HG02884 (cell line): ENCODE results near the gene ROBO4.

Experiments
- ATAC-seq: cut with Tn5 transposase; IDR thresholded peaks from one replicate; pipeline ENCODE4 v1.9.1; 2021; ENCODE audit warnings: mild to moderate bottlenecking, moderate library complexity; ENCODE audit not compliant: unreplicated experiment

The ROBO4 gene

DNA sequence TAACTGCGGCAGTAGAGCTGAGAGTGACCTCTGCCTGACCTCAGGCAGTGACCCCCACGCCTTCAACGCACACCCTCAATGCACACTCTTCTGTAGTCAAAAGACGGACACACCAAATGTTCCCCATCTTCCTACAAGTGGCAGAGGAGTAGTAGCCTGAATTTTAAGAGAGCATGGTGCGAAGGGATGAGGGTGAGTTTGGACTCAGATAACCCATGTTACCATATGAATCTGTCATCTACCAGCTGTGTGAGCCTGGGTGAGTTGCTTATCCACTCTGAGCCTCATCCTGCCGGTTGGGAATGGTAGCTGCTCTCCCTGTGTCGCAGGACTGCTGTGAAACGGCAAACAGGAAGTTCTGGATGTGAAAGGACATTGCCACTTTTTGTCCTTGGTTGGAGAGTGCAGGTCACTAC lies 53.0 kb downstream of the ROBO4 start:
- no peak for ATAC-seq

DNA sequence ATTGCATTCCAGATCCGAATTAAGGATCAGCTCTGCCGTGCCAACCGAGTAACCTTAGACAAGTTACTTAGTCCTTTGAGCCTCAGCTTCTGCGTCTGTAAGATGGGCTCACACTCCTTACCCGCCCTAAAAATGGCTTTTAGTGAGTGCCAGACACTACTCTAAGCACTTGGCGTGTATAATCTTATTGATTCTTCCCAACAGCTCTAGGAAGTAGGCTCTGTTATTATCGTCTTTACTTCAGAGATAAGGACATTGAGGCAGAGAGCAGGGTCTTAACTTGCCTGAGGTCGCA lies 54.1 kb downstream of the ROBO4 start:
- no peak for ATAC-seq

- no peak for ATAC-seq
Measured at GRCh38 chr11:124842305-124842704, 55.4 kb downstream of the ROBO4 start.

DNA sequence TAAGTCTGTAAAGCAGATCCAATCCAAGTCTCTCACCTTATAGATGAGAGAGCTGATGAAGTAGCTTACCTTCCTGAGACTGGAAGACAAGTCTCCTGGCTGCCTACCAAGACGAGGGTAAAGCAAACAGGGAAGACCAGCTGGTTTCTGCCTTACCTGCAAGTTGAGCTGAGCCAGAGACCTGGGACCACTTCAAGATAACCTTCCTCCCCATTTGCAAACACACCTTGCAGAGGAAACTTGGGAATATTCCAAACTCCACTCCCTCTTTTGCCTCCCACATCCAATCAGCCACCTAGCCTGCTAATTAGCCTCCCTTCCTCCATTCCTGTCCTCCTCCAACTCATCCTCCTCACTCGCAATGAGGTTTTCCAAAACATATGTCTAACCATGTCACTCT lies 55.8 kb downstream of the ROBO4 start:
- ATAC-seq: no peak

GRCh38 chr11:124841201-124841600 lies 56.5 kb downstream of the ROBO4 start:
- ATAC-seq: no peak

DNA sequence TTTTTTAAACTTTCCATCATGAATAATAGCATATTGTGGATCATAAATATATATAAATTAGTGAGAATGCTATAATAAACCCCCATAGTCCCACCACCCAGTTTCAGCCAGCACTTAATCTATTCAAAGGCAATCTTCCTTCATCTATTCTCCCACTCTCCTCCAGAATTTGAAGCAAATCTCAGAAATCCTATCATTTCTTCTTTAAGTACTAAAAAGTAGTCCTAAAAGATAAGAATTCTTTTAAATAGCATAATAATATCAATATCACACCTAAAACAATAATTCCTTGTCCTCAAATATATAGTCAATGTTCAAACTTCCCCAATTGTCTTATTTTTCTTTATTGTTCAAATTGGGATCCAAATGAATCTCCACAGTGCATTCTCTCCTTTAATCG lies 57.0 kb downstream of the ROBO4 start:
- ATAC-seq: no peak

DNA sequence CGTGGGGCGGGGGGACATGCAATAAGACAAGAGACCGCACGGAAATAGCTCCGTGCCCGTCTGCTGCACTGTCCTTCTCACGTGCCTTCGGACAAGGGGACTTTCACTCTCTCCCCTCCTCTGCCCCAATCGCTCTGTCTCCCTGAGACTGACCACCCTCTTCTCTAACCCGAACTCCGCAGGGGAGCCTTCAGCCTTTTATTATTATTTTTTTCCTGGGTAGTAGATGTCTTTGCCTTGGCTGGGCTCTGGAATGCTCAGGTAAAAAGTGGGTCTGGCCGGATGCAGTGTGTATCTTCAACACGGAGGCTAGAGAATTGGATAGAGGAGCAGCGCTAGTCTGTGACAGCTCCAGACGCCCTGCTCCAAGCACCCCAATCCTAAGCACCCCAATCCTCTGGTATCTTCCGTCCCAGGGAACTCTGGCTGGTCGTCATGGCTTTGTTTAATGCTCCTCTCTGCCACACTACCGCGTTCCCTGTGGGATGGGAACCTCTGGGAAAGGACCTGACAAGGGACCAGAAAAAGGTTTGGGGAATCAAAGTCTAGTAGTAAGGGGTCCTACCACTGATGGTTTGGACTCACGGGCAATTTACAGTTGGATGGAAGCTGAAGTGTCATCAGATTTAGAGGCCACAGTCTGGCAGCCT lies 57.6 kb downstream of the ROBO4 start:
- ATAC-seq: no peak

- ATAC-seq: no peak
Measured at GRCh38 chr11:124839128-124839971, 58.3 kb downstream of the ROBO4 start.

DNA sequence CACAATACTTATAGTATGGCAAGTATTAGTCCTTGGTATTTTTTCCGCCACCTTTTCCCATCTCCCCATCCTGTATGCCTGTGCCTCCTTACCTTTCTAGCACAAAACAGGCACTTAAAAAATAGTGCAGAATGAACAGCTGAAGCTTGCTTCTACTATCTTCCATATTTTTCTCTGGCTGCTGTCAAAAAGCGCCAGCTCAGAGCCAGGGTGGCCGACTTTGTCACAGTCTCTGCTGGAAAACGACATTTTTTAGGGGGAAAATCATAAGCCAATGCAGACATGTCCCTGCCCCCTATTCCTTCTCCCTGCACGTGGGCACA lies 58.9 kb downstream of the ROBO4 start:
- ATAC-seq: no peak

DNA sequence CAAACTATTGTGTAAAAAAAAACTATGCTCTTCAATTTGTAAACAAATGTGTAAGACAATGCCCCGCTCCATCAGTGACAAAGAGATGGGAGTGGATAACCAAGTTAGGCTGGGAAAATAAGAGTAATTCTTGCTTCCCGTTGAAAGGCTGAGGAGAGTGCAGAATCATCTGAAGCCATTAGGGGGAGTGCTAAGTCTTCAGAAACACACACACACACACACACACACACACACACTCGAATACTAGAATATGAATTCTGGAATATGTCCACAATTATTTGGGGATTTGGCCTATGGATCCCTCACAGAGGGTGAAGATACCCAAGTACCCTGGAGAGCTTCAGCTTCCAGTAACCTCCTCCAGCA lies 60.2 kb downstream of the ROBO4 start:
- ATAC-seq: no peak

GRCh38 chr11:124835918-124836317 lies 61.7 kb downstream of the ROBO4 start:
- ATAC-seq: no peak

GRCh38 chr11:124834526-124835180 lies 63.0 kb downstream of the ROBO4 start:
- ATAC-seq: no peak
